A673 (cell line): ENCODE measurements around the gene NAT10. TPM values are rescaled to one million over a fixed set of nuclear protein-coding genes. Genes with fewer than 3 reads are reported as not detected.

ENCODE experiments used
- BruUV-seq: library from RNA; stranded (reverse); fragments of 400-500 nt; replicated peaks from 2 replicates; lab custom pipeline; 2021; lab: Mats Ljungman, UMichigan
- CTCF ChIA-PET: fragments of 300-600 bp; sonication (Branson Sonifier 250); formaldehyde crosslinking; loops from one replicate; lab custom pipeline; 2022; ENCODE audit warnings: antibody characterized with exemption; lab: Charles Lee
- POLR2A ChIA-PET: fragments of 300-600 bp; sonication (Branson Sonifier 250); formaldehyde crosslinking; loops from one replicate; lab custom pipeline; 2022; ENCODE audit warnings: antibody characterized with exemption; ENCODE audit not compliant: low non-redundant PET; lab: Charles Lee
- DNase-seq: peaks from one replicate; pipeline ENCODE4 v3.0.0-alpha.2; 2015; ENCODE audit warnings: low spot score
- H3K27ac ChIP-seq: fragments of 200-600 bp; sonication (generic); 2 replicates; pipeline ENCODE4 v1.5.1; 2016; ENCODE audit warnings: mixed run types, low read depth, mild to moderate bottlenecking, mixed read lengths, antibody characterized with exemption, low read length; ENCODE audit not compliant: poor library complexity, severe bottlenecking
- H3K27me3 ChIP-seq: fragments of 200-600 bp; sonication (generic); replicated peaks from 2 replicates; pipeline ENCODE4 v1.6.1; 2017; ENCODE audit warnings: mixed run types, low read depth, mild to moderate bottlenecking, mixed read lengths, antibody characterized with exemption, low read length; ENCODE audit not compliant: insufficient read depth, poor library complexity
- H3K36me3 ChIP-seq: fragments of 200-600 bp; sonication (generic); 2 replicates; pipeline ENCODE4 v1.6.1; 2016; ENCODE audit warnings: mixed run types, mild to moderate bottlenecking, mixed read lengths, antibody characterized with exemption, low read length; ENCODE audit not compliant: insufficient read depth, poor library complexity, severe bottlenecking
- H3K4me1 ChIP-seq: fragments of 200-600 bp; sonication (generic); 2 replicates; pipeline ENCODE4 v1.6.1; 2017; ENCODE audit warnings: mixed run types, mild to moderate bottlenecking, mixed read lengths, antibody characterized with exemption, low read length; ENCODE audit not compliant: insufficient read depth, poor library complexity, severe bottlenecking
- H3K4me3 ChIP-seq: fragments of 200-600 bp; sonication (generic); 2 replicates; pipeline ENCODE4 v1.5.1; 2016; ENCODE audit warnings: low read depth, mixed run types, mild to moderate bottlenecking, mixed read lengths, low read length; ENCODE audit not compliant: poor library complexity, severe bottlenecking
- H3K9me3 ChIP-seq: fragments of 200-600 bp; sonication (generic); 2 replicates; pipeline ENCODE4 v1.6.1; 2016; ENCODE audit warnings: mixed run types, low read depth, mild to moderate bottlenecking, mixed read lengths, antibody characterized with exemption, low read length; ENCODE audit not compliant: poor library complexity, severe bottlenecking
- CTCF ChIP-seq: fragments of 300-800, 200-600 bp; sonication (generic); conservative IDR thresholded peaks from 2 replicates; pipeline ENCODE4 v1.5.1; 2017; ENCODE audit warnings: low read depth, mild to moderate bottlenecking, antibody characterized with exemption, low read length, moderate library complexity, mixed read lengths
- EZH2 ChIP-seq: fragments of 200-600 bp; sonication (generic); IDR thresholded peaks from 2 replicates; pipeline ENCODE4 v1.6.1; 2017; ENCODE audit warnings: borderline replicate concordance, low read depth, mild to moderate bottlenecking, mixed read lengths, antibody characterized with exemption, low read length; ENCODE audit not compliant: poor library complexity, severe bottlenecking
- intact Hi-C: fragments of 100-400 bp; cut with micrococcal nuclease; formaldehyde crosslinking; loops from one replicate; pipeline ENCODE4 v1.10.0; 2022; ENCODE audit not compliant: unreplicated experiment
- total RNA-seq: library from RNA; stranded (reverse); gene quantifications from 2 replicates; pipeline ENCODE4 v1.2.3, GENCODE V29; 2021

The NAT10 gene
- total RNA-seq, 1 experiment from 2014 or later, result 192 TPM

- no peaks in the 10 kb centered on the region for H3K27me3 ChIP-seq
- CTCF ChIA-PET, result no interaction called here
- BruUV-seq, result no TSS peak
- intact Hi-C loops, result no loop called here
- peaks cover 60% of the 10 kb centered on the region for H3K36me3 ChIP-seq
- no peaks in the 10 kb centered on the region for H3K4me1 ChIP-seq
- H3K27ac ChIP-seq, result no peak overlapping the region
- no peak overlapping the region for H3K4me3 ChIP-seq
- DNase-seq, result no peak
- POLR2A ChIA-PET, result no interaction called here
- no peak for TF ChIP-seq CTCF
- TF ChIP-seq EZH2, result no peak
- H3K9me3 ChIP-seq, result no peaks in the 10 kb centered on the region
Measured at GRCh38 chr11:34157163-34157562, 51.7 kb downstream of the NAT10 start.

GRCh38 chr11:34158661-34159060 lies 53.2 kb downstream of the NAT10 start:
- no peak overlapping the region for H3K4me3 ChIP-seq
- no peaks in the 10 kb centered on the region for H3K4me1 ChIP-seq
- intact Hi-C loops, result no loop called here
- no peak for TF ChIP-seq CTCF
- no peak for TF ChIP-seq EZH2
- no peaks in the 10 kb centered on the region for H3K9me3 ChIP-seq
- H3K27me3 ChIP-seq, result no peaks in the 10 kb centered on the region
- CTCF ChIA-PET, result no interaction called here
- no peak overlapping the region for H3K27ac ChIP-seq
- peaks cover 55% of the 10 kb centered on the region for H3K36me3 ChIP-seq
- POLR2A ChIA-PET, result no interaction called here
- no TSS peak for BruUV-seq
- no peak for DNase-seq

- intact Hi-C loops, result no loop called here
- DNase-seq, result no peak
- Histone ChIP-seq H3K4me1 (no peaks in the 10 kb centered on the region), H3K9me3 (no peaks in the 10 kb centered on the region), H3K4me3 (no peak overlapping the region), H3K27ac (no peak overlapping the region), H3K36me3 (peaks cover 40% of the 10 kb centered on the region), H3K27me3 (no peaks in the 10 kb centered on the region)
- CTCF ChIA-PET, result interaction anchor here (1.6 kb wide), 1 partner anchor 14 kb away, joined by 3 read pairs; no protein-coding TSS in a partner anchor
- BruUV-seq, result no TSS peak
- POLR2A ChIA-PET, result no interaction called here
- TF ChIP-seq EZH2 (no peak), CTCF (no peak)
Measured at GRCh38 chr11:34160049-34160721, 54.8 kb downstream of the NAT10 start.
